Choroid plexus epithelial cell (primary cell): ENCODE results near the gene SLC15A5.
A peak's percentile ranks its signal among the peaks of the same experiment; 100 is the strongest.

Source experiments
- DNase-seq: peaks from one replicate; pipeline ENCODE4 v3.0.0-alpha.2; 2010; ENCODE audit warnings: low read depth
- H3K4me3 ChIP-seq: 2 replicates; pipeline ENCODE4 v1.5.1; 2011; ENCODE audit warnings: low read depth, mild to moderate bottlenecking, control low read depth, low read length, moderate library complexity
- TF ChIP-seq, protein P1 (sequence below): conservative IDR thresholded peaks from 2 replicates; pipeline ENCODE4 v1.5.1; 2011; ENCODE audit warnings: low read depth, mild to moderate bottlenecking, control low read depth, inconsistent platforms, low read length, moderate library complexity

Gene SLC15A5

DNA sequence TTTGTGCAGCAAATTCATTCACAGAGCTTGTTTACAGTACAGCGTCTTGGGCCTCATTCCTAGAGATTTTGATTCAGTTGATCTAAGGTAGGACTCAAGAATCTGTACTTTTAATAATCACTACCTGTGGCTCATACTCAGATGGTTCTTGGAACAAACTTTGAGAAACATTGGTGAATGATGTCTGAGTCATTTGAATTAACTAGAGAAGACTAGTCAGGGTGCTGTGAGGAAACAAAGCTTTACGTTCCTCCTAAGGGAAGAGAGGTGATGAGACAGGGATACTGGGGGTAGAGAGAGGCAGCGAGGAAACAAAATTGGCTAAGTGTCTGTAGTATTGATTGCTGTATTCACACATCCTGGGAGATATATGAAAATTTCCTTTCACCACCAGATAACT is 109.4 kb downstream of the SLC15A5 start:
- no peak overlapping the region for H3K4me3 ChIP-seq
- TF ChIP-seq, protein P1, sequence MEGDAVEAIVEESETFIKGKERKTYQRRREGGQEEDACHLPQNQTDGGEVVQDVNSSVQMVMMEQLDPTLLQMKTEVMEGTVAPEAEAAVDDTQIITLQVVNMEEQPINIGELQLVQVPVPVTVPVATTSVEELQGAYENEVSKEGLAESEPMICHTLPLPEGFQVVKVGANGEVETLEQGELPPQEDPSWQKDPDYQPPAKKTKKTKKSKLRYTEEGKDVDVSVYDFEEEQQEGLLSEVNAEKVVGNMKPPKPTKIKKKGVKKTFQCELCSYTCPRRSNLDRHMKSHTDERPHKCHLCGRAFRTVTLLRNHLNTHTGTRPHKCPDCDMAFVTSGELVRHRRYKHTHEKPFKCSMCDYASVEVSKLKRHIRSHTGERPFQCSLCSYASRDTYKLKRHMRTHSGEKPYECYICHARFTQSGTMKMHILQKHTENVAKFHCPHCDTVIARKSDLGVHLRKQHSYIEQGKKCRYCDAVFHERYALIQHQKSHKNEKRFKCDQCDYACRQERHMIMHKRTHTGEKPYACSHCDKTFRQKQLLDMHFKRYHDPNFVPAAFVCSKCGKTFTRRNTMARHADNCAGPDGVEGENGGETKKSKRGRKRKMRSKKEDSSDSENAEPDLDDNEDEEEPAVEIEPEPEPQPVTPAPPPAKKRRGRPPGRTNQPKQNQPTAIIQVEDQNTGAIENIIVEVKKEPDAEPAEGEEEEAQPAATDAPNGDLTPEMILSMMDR, result no peak
- DNase-seq, result no peak

DNA sequence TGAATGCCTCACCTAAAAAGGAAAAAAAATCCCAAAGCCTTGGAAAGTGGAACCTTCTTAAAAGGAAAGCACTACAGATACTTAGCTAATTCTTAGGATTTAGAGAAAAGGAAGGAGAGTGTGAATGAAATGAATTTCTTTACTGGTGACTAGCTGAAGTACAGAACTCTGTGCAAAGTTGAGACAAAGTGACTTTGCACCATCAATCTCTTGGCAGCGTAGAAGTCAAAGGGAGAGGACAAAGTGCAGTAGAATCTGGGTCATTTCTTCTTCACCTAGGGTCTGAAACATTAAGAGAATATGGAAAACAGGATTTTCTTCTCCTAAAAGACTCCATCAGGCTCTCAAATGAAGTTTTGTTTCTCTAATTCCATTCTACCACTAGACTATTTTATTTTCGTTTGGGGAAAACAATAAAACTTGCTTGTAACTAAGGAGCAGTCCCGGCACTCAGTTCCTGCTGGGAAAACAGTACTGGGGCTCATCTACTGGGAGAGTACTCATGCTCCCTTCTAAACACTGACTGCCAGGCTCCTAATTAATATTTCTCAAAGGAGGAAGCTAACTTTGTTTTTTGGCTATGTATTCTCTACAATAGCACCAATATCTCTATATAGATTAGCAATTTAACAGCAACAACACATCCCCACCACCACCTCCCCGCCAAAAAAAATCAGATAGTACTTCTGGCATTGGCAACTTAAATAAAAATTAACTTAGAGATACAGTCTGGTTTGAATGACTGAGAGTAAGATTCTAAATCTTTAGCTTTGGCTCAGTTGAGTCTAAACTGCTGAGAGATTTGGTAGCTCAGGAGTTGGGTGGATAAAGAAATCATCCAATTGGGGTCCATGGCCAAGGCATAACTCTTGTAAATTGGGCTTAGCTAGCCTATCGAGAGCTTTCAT is 110.7 kb downstream of the SLC15A5 start:
- TF ChIP-seq, protein P1, result no peak
- no peak for DNase-seq
- H3K4me3 ChIP-seq, result no peak overlapping the region

DNA sequence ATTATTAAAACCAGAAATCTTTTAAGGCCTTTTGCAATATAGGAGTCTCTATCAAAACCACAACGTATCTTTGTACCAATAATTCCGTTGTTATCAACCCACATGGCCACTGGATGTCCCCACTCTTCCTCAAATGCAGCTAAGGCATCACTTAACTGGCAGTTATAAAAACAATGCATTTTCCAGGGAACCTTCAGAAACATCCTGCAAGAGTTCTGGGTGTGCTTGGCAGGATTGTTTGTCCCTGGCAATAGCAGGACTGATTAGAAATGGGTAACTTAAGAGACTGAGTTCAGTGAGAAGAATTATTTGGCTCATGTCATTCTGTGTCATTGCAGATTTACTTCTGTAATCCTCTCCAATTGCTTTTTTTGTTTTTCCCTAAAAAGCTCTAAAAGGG is 112.0 kb downstream of the SLC15A5 start:
- peak; percentile 73 for DNase-seq

DNA sequence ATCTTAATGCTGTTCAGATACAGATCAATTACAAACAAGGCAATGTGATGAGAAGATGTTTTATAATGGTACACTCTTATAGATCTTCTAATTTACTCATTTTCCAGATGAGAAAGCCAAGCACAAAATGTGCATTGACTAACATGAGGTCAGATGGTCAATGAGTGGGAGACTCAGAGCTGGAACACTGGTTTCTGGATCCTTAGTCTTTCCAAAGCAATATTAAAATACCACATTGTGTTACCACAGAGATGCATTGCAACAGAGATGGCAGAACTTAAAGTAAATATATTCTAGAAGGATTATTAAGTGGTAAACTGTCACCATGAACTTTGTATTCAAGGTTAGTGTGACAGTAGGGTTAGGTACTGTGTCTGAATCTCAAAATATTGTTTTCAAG is 113.6 kb downstream of the SLC15A5 start:
- TF ChIP-seq, protein P1, result no peak
- no peak for DNase-seq
- no peak overlapping the region for H3K4me3 ChIP-seq

More for the DNA sequence above, 112.0 kb downstream of the SLC15A5 start:
- TF ChIP-seq, protein P1, result peak; percentile 72
- H3K4me3 ChIP-seq, result no peak overlapping the region

DNA sequence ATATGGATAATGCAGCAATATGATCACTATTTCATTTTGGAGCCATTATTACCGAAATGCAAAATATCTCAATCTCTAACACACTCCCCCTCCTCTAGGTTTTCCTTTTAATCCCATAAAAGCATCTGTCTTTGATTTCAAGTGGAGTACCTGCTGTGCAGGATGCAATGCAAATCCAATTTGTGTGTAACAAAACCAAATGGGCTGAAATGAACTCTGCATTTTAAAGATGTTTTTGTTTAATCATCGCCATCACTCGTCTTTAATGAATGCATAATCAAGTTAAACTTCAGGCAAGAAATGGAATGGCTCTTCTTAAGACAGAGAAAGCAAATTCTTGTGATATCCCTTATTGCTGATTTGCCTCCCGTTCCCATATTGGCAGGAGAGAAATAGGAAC is 114.3 kb downstream of the SLC15A5 start:
- DNase-seq, result no peak
- no peak overlapping the region for H3K4me3 ChIP-seq
- TF ChIP-seq, protein P1, result no peak

DNA sequence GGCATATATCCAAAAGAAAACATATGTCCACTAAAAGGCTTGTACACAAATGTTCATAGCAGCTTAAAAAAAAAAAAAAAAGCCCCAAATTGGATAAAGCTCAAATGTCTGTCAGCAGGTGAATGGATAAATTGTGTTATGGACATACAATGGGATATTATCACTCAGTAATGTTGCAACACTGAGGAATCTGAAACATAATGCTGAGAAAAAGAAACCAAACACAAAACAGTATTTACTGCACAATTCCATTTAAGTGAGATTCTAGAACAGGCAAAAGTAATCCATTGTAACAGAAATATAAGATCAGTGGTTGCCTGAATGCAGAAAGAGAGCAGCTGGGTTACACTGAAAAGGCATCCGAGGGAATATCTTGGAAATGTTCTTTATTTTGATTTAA is 117.9 kb downstream of the SLC15A5 start:
- DNase-seq, result no peak
- no peak overlapping the region for H3K4me3 ChIP-seq
- TF ChIP-seq, protein P1, result no peak

DNA sequence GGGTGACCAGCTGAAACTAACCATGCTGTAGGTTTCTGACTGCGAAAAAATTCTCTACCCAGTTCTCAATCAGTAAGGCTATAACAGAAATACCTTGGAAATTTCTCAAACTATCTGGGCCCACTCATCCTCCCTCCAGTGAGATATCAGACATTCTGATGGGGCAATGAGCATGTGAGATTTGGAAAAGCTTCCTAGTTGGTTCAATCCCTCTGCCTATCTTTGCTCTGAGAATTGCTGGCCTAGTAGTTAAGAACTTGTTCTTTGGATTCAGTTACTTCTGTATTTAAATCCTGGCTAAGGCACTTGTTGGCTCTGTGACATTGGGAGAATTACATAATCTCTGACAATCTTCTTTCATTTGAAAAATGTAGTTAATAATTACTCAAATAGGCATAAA is 119.4 kb downstream of the SLC15A5 start:
- TF ChIP-seq, protein P1, result no peak
- no peak for DNase-seq
- no peak overlapping the region for H3K4me3 ChIP-seq
